HCT116 (cell line): ENCODE results near the gene MANSC1. TPM values are rescaled to one million over a fixed set of nuclear protein-coding genes. Genes with fewer than 3 reads are reported as not detected.

Source experiments
- ATAC-seq: fragments of 200-7000 bp; cut with Tn5 transposase; 2 replicates; pipeline ENCODE4 v1.9.1; 2020; ENCODE audit warnings: mild to moderate bottlenecking, moderate library complexity
- BruUV-seq: library from RNA; stranded (reverse); fragments of 400-500 nt; replicated peaks from 2 replicates; lab custom pipeline; 2021; lab: Mats Ljungman, UMichigan
- CTCF ChIA-PET: fragments of 300-600 bp; sonication (Branson Sonifier 250); formaldehyde crosslinking; loops from one replicate; lab custom pipeline; 2021; ENCODE audit warnings: antibody characterized with exemption; lab: Charles Lee
- POLR2A ChIA-PET: fragments of 300-600, 350-600 bp; sonication (Branson Sonifier 250); formaldehyde crosslinking; loops from one replicate; lab custom pipeline; 2021; ENCODE audit warnings: antibody characterized with exemption; lab: Charles Lee
- RAD21 ChIA-PET, 2 experiments: fragments of 300-600 bp; sonication (Branson Sonifier 250); formaldehyde crosslinking; loops; one replicate each; lab custom pipeline; 2023; ENCODE audit warnings: low total read pairs in 2 of 2; ENCODE audit not compliant: uncharacterized antibody in 2 of 2, unreplicated experiment in 2 of 2, low non-redundant PET in 1 of 2; lab: Charles Lee
- DNase-seq: peaks from one replicate; pipeline ENCODE4 v3.0.0-alpha.2; 2010; ENCODE audit warnings: low read depth, low spot score
- H2AFZ ChIP-seq: fragments of 200-600 bp; shearing (Covaris generic), sonication (generic); 2 replicates; pipeline ENCODE4 v1.6.1; 2017; ENCODE audit warnings: low read depth, mixed run types, mixed read lengths, antibody characterized with exemption, low read length; ENCODE audit not compliant: poor library complexity, severe bottlenecking
- H3K27ac ChIP-seq: 2 replicates; pipeline ENCODE4 v1.5.1; 2012; ENCODE audit warnings: low read depth, low read length
- H3K27me3 ChIP-seq: fragments of 200-600 bp; sonication (generic); 2 replicates; pipeline ENCODE4 v1.6.1; 2016; ENCODE audit warnings: mixed run types, low read length, mixed read lengths; ENCODE audit not compliant: insufficient read depth
- H3K36me3 ChIP-seq, 2 experiments: fragments of 200-500 bp in 1 of 2; fragments of 200-600 bp in 1 of 2; sonication (Bioruptor generic) in 1 of 2; sonication (generic) in 1 of 2; 2 replicates each; pipeline versions ENCODE4 v1.5.1 to v1.6.1; 2014 to 2016; ENCODE audit warnings: low read length in 2 of 2, inconsistent platforms in 1 of 2, mixed read lengths in 1 of 2, mixed run types in 1 of 2; ENCODE audit not compliant: insufficient read depth in 2 of 2, control insufficient read depth in 1 of 2
- H3K4me1 ChIP-seq, 2 experiments: fragments of 200-600 bp in 1 of 2; sonication (generic) in 1 of 2; 2 replicates each; pipeline versions ENCODE4 v1.5.1 to v1.6.1; 2012 to 2017; ENCODE audit warnings: low read length in 2 of 2, inconsistent platforms in 1 of 2, mild to moderate bottlenecking in 1 of 2, mixed read lengths in 1 of 2, mixed run types in 1 of 2, moderate library complexity in 1 of 2; ENCODE audit not compliant: insufficient read depth in 2 of 2, control insufficient read depth in 1 of 2
- H3K4me2 ChIP-seq: fragments of 200-600 bp; sonication (generic); 2 replicates; pipeline ENCODE4 v1.6.1; 2017; ENCODE audit warnings: mixed run types, low read length, mixed read lengths
- H3K4me3 ChIP-seq, 2 experiments: fragments of 200-600 bp in 1 of 2; sonication (generic) in 1 of 2; replicated peaks in 1 of 2; 2 replicates each; pipeline ENCODE4 v1.5.1; 2011 to 2016; ENCODE audit warnings: low read length in 2 of 2, control low read depth in 1 of 2, low read depth in 1 of 2, mild to moderate bottlenecking in 1 of 2, mixed read lengths in 1 of 2, mixed run types in 1 of 2
- H3K79me2 ChIP-seq: fragments of 200-600 bp; sonication (generic); 2 replicates; pipeline ENCODE4 v1.6.1; 2017; ENCODE audit warnings: mild to moderate bottlenecking, mixed run types, low read length, moderate library complexity, mixed read lengths; ENCODE audit not compliant: insufficient read depth
- H3K9ac ChIP-seq: fragments of 200-600 bp; sonication (generic); 2 replicates; pipeline ENCODE4 v1.6.1; 2016; ENCODE audit warnings: low read length, mixed read lengths
- H3K9me2 ChIP-seq: fragments of 200-600 bp; sonication (generic), shearing (Covaris generic); 2 replicates; pipeline ENCODE4 v1.6.1; 2017; ENCODE audit warnings: mixed run types, mild to moderate bottlenecking, moderate library complexity; ENCODE audit not compliant: insufficient read depth
- H3K9me3 ChIP-seq, 2 experiments: fragments of 200-500 bp in 1 of 2; fragments of 200-600 bp in 1 of 2; sonication (Bioruptor generic) in 1 of 2; sonication (generic) in 1 of 2; 2 replicates each; pipeline ENCODE4 v1.6.1; 2014 to 2017; ENCODE audit warnings: low read length in 2 of 2, mixed read lengths in 2 of 2, inconsistent platforms in 1 of 2, low read depth in 1 of 2, mild to moderate bottlenecking in 1 of 2, mixed run types in 1 of 2, moderate library complexity in 1 of 2; ENCODE audit not compliant: control insufficient read depth in 1 of 2, insufficient read depth in 1 of 2
- H4K20me1 ChIP-seq: fragments of 200-600 bp; sonication (generic), shearing (Covaris generic); 2 replicates; pipeline ENCODE4 v1.6.1; 2017; ENCODE audit warnings: mixed run types, mild to moderate bottlenecking, moderate library complexity; ENCODE audit not compliant: insufficient read depth
- CBX3 ChIP-seq: IDR thresholded peaks from 2 replicates; pipeline ENCODE4 v1.6.1; 2012; ENCODE audit warnings: low read depth
- CEBPB ChIP-seq: IDR thresholded peaks from 2 replicates; pipeline ENCODE4 v1.6.1; 2012; ENCODE audit warnings: low read depth
- ELF1 ChIP-seq: IDR thresholded peaks from 2 replicates; pipeline ENCODE4 v1.6.1; 2012; ENCODE audit warnings: low read depth, borderline replicate concordance
- JUND ChIP-seq: IDR thresholded peaks from 2 replicates; pipeline ENCODE4 v1.6.1; 2012
- POLR2AphosphoS5 ChIP-seq: IDR thresholded peaks from 2 replicates; pipeline ENCODE4 v1.6.1; 2011; ENCODE audit warnings: mild to moderate bottlenecking, low read depth, low read length, moderate library complexity
- SIN3A ChIP-seq: IDR thresholded peaks from 2 replicates; pipeline ENCODE4 v1.6.1; 2012; ENCODE audit warnings: low read depth
- SP1 ChIP-seq: IDR thresholded peaks from 2 replicates; pipeline ENCODE4 v1.6.1; 2012; ENCODE audit warnings: low read depth
- SRF ChIP-seq: IDR thresholded peaks from 2 replicates; pipeline ENCODE4 v1.6.1; 2012; ENCODE audit warnings: low read depth
- TCF7L2 ChIP-seq: IDR thresholded peaks from 2 replicates; pipeline ENCODE4 v1.7.0; 2011; ENCODE audit warnings: borderline replicate concordance, inconsistent platforms; ENCODE audit not compliant: insufficient read depth, insufficient read length; ENCODE audit errors: extremely low read depth
- YY1 ChIP-seq: IDR thresholded peaks from 2 replicates; pipeline ENCODE4 v1.6.1; 2011; ENCODE audit warnings: low read length, low read depth, moderate library complexity, mild to moderate bottlenecking; ENCODE audit not compliant: insufficient replicate concordance; ENCODE audit errors: extremely low read depth
- ZFX ChIP-seq: fragments of 450-650 bp; IDR thresholded peaks from 2 replicates; pipeline ENCODE4 v1.6.1; 2017
- ZNF274 ChIP-seq: fragments of 200-500 bp; sonication (Bioruptor generic); IDR thresholded peaks from 2 replicates; pipeline ENCODE4 v1.6.1; 2014; ENCODE audit warnings: mild to moderate bottlenecking, low read depth, low read length, inconsistent platforms
- intact Hi-C: fragments of 100-400 bp; cut with micrococcal nuclease; formaldehyde crosslinking; loops from 2 replicates; pipeline ENCODE4 v1.10.0; 2022
- total RNA-seq: library from RNA; stranded (reverse); gene quantifications from one replicate; pipeline ENCODE4 v1.2.1, GENCODE V29; 2021; ENCODE audit not compliant: unreplicated experiment
- TF ChIP-seq, protein P1 (sequence below): IDR thresholded peaks from 2 replicates; pipeline ENCODE4 v1.6.1; 2011; ENCODE audit warnings: mild to moderate bottlenecking, low read length, moderate library complexity; ENCODE audit not compliant: insufficient replicate concordance; ENCODE audit errors: extremely low read depth
- TF ChIP-seq, protein P2 (sequence below), 3 experiments: fragments of 200-600 bp in 1 of 3; sonication (generic) in 1 of 3; IDR thresholded peaks in 2 of 3; conservative IDR thresholded peaks in 1 of 3; 2 replicates each; pipeline ENCODE4 v1.5.1; 2012 to 2017; ENCODE audit warnings: low read depth in 2 of 3, low read length in 2 of 3, antibody characterized with exemption in 1 of 3, borderline replicate concordance in 1 of 3, control low read depth in 1 of 3, mild to moderate bottlenecking in 1 of 3, mixed read lengths in 1 of 3, mixed run types in 1 of 3, moderate library complexity in 1 of 3; ENCODE audit not compliant: insufficient read depth in 1 of 3
- TF ChIP-seq, protein P3 (sequence below): IDR thresholded peaks from 2 replicates; pipeline ENCODE4 v1.6.1; 2012
- TF ChIP-seq, protein P4 (sequence below): IDR thresholded peaks from 2 replicates; pipeline ENCODE4 v1.6.1; 2012
- TF ChIP-seq, protein P5 (sequence below): IDR thresholded peaks from 2 replicates; pipeline ENCODE4 v1.6.1; 2012; ENCODE audit warnings: low read depth

The MANSC1 gene
- total RNA-seq, 1 experiment from 2014 or later, result 0.20 TPM

DNA sequence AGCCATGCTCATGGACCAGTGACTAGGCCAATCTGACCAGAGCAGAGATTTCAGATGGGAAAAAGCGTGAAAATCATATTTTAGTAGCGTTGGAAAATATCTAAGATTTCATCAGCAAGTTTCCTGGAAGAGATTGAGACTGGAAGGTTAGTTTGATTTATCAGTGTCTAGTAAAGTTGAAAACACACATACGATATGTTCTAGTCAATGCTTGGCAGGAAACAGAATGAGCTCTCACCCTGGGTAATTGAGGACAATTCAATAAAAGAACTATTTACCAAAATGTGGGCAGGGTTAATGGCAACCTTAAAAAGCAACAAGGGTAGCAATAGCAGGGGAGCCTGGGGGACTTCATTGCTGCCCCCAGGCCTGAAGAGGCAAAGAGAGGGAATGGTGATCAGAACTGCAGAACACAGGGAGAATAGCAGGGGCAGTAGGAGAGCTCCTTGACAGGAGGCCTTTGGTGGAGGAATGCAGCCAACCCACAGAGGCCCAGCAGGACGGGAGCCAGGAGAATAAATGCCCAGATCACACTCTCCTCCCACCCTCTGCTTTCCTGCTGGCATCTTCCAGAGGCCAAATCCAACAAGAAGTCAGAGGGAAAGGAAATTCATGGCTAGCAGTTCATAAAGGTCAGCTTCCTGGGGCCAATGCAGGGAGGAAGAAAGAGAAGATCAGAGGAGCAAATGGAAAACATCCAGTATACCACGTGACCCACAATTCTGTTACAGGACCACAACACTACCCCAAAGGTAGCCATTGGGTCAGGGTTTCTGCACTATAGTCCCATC lies 55.6 kb downstream of the MANSC1 start (continued):
- TF ChIP-seq, protein P1, sequence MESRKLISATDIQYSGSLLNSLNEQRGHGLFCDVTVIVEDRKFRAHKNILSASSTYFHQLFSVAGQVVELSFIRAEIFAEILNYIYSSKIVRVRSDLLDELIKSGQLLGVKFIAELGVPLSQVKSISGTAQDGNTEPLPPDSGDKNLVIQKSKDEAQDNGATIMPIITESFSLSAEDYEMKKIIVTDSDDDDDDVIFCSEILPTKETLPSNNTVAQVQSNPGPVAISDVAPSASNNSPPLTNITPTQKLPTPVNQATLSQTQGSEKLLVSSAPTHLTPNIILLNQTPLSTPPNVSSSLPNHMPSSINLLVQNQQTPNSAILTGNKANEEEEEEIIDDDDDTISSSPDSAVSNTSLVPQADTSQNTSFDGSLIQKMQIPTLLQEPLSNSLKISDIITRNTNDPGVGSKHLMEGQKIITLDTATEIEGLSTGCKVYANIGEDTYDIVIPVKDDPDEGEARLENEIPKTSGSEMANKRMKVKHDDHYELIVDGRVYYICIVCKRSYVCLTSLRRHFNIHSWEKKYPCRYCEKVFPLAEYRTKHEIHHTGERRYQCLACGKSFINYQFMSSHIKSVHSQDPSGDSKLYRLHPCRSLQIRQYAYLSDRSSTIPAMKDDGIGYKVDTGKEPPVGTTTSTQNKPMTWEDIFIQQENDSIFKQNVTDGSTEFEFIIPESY, result no peak
- no peak for TF ChIP-seq JUND

DNA sequence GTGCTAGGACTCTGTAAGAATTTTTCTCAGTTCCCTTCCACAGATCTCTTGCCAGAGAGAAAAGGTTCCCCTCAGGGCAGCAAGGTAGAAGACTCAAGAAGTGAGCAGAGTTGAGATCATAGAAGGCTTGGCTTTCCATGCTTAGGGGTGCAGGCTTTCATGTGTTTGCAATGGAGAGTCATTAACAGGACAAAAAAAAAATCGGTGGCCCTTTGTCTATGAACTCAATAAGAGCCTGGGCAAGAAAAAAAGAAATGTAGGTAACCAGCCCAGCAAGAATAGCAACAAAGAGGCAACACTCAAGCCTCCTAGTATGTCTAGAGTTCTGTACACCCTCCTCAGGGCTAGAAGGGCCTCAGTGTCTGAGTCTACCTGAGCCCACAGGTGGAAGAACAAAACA lies 59.8 kb downstream of the MANSC1 start:
- no TSS peak for BruUV-seq
- Histone ChIP-seq H3K4me1 (no peaks in the 10 kb centered on the region), H3K27ac (no peak overlapping the region), H3K4me3 (no peak overlapping the region), H3K9me3 (no peaks in the 10 kb centered on the region), H3K9me2 (no peaks in the 10 kb centered on the region)
- ChIA-PET POLR2A (no interaction called here), CTCF (no interaction called here)
- intact Hi-C loops, result no loop called here
- DNase-seq, result no peak
- no peak for ATAC-seq
- TF ChIP-seq YY1 (no peak), ZNF274 (no peak), ZFX (no peak), SRF (no peak), TCF7L2 (no peak), POLR2AphosphoS5 (no peak), CBX3 (no peak), SP1 (no peak), CEBPB (no peak), SIN3A (no peak), ELF1 (no peak)
- TF ChIP-seq, protein P2, sequence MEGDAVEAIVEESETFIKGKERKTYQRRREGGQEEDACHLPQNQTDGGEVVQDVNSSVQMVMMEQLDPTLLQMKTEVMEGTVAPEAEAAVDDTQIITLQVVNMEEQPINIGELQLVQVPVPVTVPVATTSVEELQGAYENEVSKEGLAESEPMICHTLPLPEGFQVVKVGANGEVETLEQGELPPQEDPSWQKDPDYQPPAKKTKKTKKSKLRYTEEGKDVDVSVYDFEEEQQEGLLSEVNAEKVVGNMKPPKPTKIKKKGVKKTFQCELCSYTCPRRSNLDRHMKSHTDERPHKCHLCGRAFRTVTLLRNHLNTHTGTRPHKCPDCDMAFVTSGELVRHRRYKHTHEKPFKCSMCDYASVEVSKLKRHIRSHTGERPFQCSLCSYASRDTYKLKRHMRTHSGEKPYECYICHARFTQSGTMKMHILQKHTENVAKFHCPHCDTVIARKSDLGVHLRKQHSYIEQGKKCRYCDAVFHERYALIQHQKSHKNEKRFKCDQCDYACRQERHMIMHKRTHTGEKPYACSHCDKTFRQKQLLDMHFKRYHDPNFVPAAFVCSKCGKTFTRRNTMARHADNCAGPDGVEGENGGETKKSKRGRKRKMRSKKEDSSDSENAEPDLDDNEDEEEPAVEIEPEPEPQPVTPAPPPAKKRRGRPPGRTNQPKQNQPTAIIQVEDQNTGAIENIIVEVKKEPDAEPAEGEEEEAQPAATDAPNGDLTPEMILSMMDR (IDR thresholded peaks at IDR 0.05 in 2 of 3, conservative IDR thresholded peaks at IDR 0.05 in 1 of 3; ENCODE audit: borderline replicate concordance in 1 of 3, insufficient read depth in 1 of 3, low read depth in 2 of 3, low read length in 2 of 3), result no peak
- TF ChIP-seq, protein P3, sequence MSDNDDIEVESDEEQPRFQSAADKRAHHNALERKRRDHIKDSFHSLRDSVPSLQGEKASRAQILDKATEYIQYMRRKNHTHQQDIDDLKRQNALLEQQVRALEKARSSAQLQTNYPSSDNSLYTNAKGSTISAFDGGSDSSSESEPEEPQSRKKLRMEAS, result no peak
- TF ChIP-seq, protein P4, sequence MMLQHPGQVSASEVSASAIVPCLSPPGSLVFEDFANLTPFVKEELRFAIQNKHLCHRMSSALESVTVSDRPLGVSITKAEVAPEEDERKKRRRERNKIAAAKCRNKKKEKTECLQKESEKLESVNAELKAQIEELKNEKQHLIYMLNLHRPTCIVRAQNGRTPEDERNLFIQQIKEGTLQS, result no peak
- TF ChIP-seq, protein P5, sequence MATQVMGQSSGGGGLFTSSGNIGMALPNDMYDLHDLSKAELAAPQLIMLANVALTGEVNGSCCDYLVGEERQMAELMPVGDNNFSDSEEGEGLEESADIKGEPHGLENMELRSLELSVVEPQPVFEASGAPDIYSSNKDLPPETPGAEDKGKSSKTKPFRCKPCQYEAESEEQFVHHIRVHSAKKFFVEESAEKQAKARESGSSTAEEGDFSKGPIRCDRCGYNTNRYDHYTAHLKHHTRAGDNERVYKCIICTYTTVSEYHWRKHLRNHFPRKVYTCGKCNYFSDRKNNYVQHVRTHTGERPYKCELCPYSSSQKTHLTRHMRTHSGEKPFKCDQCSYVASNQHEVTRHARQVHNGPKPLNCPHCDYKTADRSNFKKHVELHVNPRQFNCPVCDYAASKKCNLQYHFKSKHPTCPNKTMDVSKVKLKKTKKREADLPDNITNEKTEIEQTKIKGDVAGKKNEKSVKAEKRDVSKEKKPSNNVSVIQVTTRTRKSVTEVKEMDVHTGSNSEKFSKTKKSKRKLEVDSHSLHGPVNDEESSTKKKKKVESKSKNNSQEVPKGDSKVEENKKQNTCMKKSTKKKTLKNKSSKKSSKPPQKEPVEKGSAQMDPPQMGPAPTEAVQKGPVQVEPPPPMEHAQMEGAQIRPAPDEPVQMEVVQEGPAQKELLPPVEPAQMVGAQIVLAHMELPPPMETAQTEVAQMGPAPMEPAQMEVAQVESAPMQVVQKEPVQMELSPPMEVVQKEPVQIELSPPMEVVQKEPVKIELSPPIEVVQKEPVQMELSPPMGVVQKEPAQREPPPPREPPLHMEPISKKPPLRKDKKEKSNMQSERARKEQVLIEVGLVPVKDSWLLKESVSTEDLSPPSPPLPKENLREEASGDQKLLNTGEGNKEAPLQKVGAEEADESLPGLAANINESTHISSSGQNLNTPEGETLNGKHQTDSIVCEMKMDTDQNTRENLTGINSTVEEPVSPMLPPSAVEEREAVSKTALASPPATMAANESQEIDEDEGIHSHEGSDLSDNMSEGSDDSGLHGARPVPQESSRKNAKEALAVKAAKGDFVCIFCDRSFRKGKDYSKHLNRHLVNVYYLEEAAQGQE, result no peak
- TF ChIP-seq, all 23 proteins: peak for 0
- H4K20me1 ChIP-seq, result no peaks in the 10 kb centered on the region
- no peak overlapping the region for H3K4me2 ChIP-seq
- no peak overlapping the region for H3K9ac ChIP-seq
- no peaks in the 10 kb centered on the region for H3K27me3 ChIP-seq
- H3K79me2 ChIP-seq, result no peaks in the 10 kb centered on the region
- H3K36me3 ChIP-seq, result no peaks in the 10 kb centered on the region
- H2AFZ ChIP-seq, result no peak overlapping the region
- RAD21 ChIA-PET, result no interaction called here
